Fibroblast of lung (primary cell): ENCODE results near the gene SLC25A51. TPM values are rescaled to one million over a fixed set of nuclear protein-coding genes. Genes with fewer than 3 reads are reported as not detected.

Source experiments
- DNase-seq, 2 donors: peaks; one replicate each; pipeline versions ENCODE4 v3.0.0 to v3.0.0-alpha.2; 2010; ENCODE audit warnings: low read depth in 2 of 2
- H2AFZ ChIP-seq: 2 replicates; pipeline ENCODE4 v1.5.1; 2012; ENCODE audit warnings: low read length, control low read depth, inconsistent platforms
- H3K27ac ChIP-seq: 2 replicates; pipeline ENCODE4 v1.5.1; 2011; ENCODE audit warnings: low read length, control low read depth; ENCODE audit not compliant: insufficient read depth
- H3K27me3 ChIP-seq: 2 replicates; pipeline ENCODE4 v1.5.1; 2011; ENCODE audit warnings: mild to moderate bottlenecking, low read length; ENCODE audit not compliant: control insufficient read depth, insufficient read depth
- H3K36me3 ChIP-seq: 2 replicates; pipeline ENCODE4 v1.5.1; 2011; ENCODE audit warnings: low read length; ENCODE audit not compliant: control insufficient read depth, insufficient read depth
- H3K4me1 ChIP-seq: 2 replicates; pipeline ENCODE4 v1.5.1; 2011; ENCODE audit warnings: low read length; ENCODE audit not compliant: control insufficient read depth, insufficient read depth; ENCODE audit errors: extremely low read depth
- H3K4me2 ChIP-seq: 2 replicates; pipeline ENCODE4 v1.5.1; 2011; ENCODE audit warnings: low read length, control low read depth; ENCODE audit not compliant: insufficient read depth; ENCODE audit errors: extremely low read depth
- H3K4me3 ChIP-seq, 4 experiments: fragments of 200-600 bp in 1 of 4; sonication (generic) in 1 of 4; replicated peaks in 1 of 4; 2 replicates each; pipeline ENCODE4 v1.5.1; 2011 to 2016; ENCODE audit warnings: low read length in 4 of 4, low read depth in 3 of 4, mild to moderate bottlenecking in 3 of 4, control low read depth in 2 of 4, inconsistent platforms in 1 of 4, mixed read lengths in 1 of 4; ENCODE audit not compliant: insufficient read depth in 1 of 4; ENCODE audit errors: control extremely low read depth in 1 of 4
- H3K79me2 ChIP-seq: 2 replicates; pipeline ENCODE4 v1.5.1; 2012; ENCODE audit warnings: mild to moderate bottlenecking, low read length, inconsistent platforms; ENCODE audit not compliant: control insufficient read depth, insufficient read depth
- H3K9ac ChIP-seq: 2 replicates; pipeline ENCODE4 v1.5.1; 2011; ENCODE audit warnings: mild to moderate bottlenecking, low read length, control low read depth; ENCODE audit not compliant: insufficient read depth
- H3K9me3 ChIP-seq: 2 replicates; pipeline ENCODE4 v1.5.1; 2012; ENCODE audit warnings: low read depth, low read length; ENCODE audit not compliant: control insufficient read depth, insufficient read depth
- H4K20me1 ChIP-seq: 2 replicates; pipeline ENCODE4 v1.5.1; 2011; ENCODE audit warnings: low read length; ENCODE audit not compliant: control insufficient read depth, insufficient read depth; ENCODE audit errors: extremely low read depth
- EZH2 ChIP-seq: IDR thresholded peaks from 2 replicates; pipeline ENCODE4 v1.5.1; 2012; ENCODE audit warnings: low read length, control low read depth, mild to moderate bottlenecking; ENCODE audit errors: missing control alignments
- polyA plus RNA-seq, 2 donors: library from polyadenylated mRNA; depleted of rRNA in 1 of 2; stranded (reverse) in 1 of 2; unstranded in 1 of 2; fragments of >200 nt; gene quantifications; 2 replicates each; pipeline ENCODE4 v1.2.1, GENCODE V29; 2011 to 2012; ENCODE audit warnings: missing spikeins in 1 of 2
- total RNA-seq: library from RNA; depleted of rRNA; stranded (reverse); fragments of >200 nt; gene quantifications from 2 replicates; pipeline ENCODE4 v1.2.1, GENCODE V29; 2014
- TF ChIP-seq, protein P1 (sequence below), 2 donors: IDR thresholded peaks in 1 of 2; conservative IDR thresholded peaks in 1 of 2; 1 replicate in 1 of 2; 2 replicates in 1 of 2; pipeline ENCODE4 v1.5.1; 2011 to 2012; ENCODE audit warnings: low read length in 2 of 2, control low read depth in 1 of 2, inconsistent platforms in 1 of 2, low read depth in 1 of 2, mild to moderate bottlenecking in 1 of 2

The SLC25A51 gene
- total and polyA plus RNA-seq, 2 donors (not counting 1 experiment from before 2014, with no cell fraction given) = 39.3 to 100 TPM

DNA sequence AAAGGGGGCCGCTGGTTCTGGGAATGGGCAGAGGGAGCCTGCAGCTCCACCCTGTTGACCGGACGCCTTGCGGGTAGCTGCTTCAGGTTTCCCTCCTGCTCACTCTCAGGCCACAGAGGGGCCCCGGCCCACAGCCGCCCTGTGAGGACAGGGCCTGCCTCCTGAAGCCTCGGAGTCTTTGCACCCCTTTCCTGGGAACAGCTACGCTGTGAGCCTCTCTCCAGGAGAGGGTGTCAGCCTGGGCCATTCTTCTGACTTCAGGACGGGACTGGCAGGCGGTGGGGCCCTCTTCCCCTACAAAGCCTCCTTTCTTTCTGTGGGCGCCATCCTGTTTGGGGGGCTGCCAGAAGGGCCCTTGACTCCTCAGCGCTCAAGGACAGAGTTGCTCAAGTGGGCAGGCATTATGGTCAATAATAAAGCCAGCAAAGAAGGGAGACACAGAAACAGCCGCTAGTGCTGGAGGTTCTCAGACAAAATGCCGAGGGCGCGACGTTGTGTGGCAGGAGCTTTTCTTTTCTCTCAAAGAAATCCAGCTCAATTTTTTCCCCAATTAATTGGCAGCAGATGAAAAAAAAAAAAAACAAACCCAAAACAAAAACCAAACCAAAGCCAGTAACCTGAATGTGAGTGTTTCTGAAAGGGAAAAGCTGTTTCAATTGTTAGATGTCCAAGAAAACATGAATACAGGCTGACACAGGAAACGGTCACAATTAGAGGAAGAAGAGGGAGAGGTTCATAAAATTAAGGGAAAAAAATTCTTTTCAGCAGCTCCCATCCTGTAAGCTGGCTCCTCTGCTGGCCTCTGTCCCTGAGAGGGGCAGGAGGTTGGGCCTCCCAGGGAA is 12.8 kb upstream of the SLC25A51 start:
- no peak for TF ChIP-seq EZH2
- TF ChIP-seq, protein P1, sequence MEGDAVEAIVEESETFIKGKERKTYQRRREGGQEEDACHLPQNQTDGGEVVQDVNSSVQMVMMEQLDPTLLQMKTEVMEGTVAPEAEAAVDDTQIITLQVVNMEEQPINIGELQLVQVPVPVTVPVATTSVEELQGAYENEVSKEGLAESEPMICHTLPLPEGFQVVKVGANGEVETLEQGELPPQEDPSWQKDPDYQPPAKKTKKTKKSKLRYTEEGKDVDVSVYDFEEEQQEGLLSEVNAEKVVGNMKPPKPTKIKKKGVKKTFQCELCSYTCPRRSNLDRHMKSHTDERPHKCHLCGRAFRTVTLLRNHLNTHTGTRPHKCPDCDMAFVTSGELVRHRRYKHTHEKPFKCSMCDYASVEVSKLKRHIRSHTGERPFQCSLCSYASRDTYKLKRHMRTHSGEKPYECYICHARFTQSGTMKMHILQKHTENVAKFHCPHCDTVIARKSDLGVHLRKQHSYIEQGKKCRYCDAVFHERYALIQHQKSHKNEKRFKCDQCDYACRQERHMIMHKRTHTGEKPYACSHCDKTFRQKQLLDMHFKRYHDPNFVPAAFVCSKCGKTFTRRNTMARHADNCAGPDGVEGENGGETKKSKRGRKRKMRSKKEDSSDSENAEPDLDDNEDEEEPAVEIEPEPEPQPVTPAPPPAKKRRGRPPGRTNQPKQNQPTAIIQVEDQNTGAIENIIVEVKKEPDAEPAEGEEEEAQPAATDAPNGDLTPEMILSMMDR (conservative IDR thresholded peaks at IDR 0.05 in 1 of 2, IDR thresholded peaks at IDR 0.05 in 1 of 2; ENCODE audit: low read depth in 1 of 2, low read length in 2 of 2) = peak in 1 of 2 donors; percentile 11
- no peak overlapping the region for H3K4me2 ChIP-seq

DNA sequence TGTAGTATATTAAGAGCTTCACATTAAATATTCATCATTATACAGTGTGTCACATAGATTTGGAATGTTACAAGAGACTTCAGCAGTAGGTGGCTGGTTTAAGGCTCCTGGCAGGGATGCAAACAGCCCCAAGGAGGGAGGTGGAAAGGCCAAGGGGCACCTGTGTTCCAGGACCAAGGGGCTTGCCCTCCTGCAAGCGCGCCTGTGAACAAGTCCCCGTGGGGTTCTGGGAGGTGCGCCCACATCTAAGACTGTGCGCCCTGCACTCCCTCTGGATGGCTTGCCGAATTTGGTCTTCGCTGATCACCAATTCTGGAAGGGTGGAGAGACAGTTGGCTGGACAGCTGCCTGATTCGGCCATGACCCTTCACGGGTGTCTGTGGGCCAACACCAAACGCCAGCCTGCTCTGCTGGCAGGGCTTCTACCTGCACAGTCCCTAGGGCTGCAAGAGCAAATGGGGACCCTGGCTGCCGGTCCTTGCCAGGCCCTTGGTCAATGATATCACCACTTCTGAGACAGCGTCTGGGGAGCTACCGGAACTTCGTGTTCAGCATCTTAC is 12.1 kb upstream of the SLC25A51 start:
- no peak for TF ChIP-seq EZH2
- TF ChIP-seq, protein P1 (conservative IDR thresholded peaks at IDR 0.05 in 1 of 2, IDR thresholded peaks at IDR 0.05 in 1 of 2; ENCODE audit: low read depth in 1 of 2, low read length in 2 of 2) = no peak
- no peaks in the 10 kb centered on the region for H4K20me1 ChIP-seq
- H3K27me3 ChIP-seq = no peaks in the 10 kb centered on the region
- H3K27ac ChIP-seq = no peak overlapping the region
- H3K4me1 ChIP-seq = peaks cover 4% of the 10 kb centered on the region
- H3K79me2 ChIP-seq = no peaks in the 10 kb centered on the region
- DNase-seq = no peak
- no peak overlapping the region for H2AFZ ChIP-seq
- H3K4me3 ChIP-seq = no peak overlapping the region
- no peak overlapping the region for H3K9ac ChIP-seq
- peaks cover 23% of the 10 kb centered on the region for H3K36me3 ChIP-seq
- H3K9me3 ChIP-seq = no peaks in the 10 kb centered on the region
- no peak overlapping the region for H3K4me2 ChIP-seq

More for the DNA sequence above, 12.8 kb upstream of the SLC25A51 start:
- Histone ChIP-seq H3K27ac (no peak overlapping the region), H3K4me3 (no peak overlapping the region), H3K36me3 (peaks cover 23% of the 10 kb centered on the region), H2AFZ (no peak overlapping the region), H3K9me3 (no peaks in the 10 kb centered on the region), H4K20me1 (no peaks in the 10 kb centered on the region), H3K9ac (no peak overlapping the region), H3K79me2 (no peaks in the 10 kb centered on the region), H3K27me3 (no peaks in the 10 kb centered on the region), H3K4me1 (peaks cover 4% of the 10 kb centered on the region)
- DNase-seq = peak in 1 of 2 donors; percentile 67

DNA sequence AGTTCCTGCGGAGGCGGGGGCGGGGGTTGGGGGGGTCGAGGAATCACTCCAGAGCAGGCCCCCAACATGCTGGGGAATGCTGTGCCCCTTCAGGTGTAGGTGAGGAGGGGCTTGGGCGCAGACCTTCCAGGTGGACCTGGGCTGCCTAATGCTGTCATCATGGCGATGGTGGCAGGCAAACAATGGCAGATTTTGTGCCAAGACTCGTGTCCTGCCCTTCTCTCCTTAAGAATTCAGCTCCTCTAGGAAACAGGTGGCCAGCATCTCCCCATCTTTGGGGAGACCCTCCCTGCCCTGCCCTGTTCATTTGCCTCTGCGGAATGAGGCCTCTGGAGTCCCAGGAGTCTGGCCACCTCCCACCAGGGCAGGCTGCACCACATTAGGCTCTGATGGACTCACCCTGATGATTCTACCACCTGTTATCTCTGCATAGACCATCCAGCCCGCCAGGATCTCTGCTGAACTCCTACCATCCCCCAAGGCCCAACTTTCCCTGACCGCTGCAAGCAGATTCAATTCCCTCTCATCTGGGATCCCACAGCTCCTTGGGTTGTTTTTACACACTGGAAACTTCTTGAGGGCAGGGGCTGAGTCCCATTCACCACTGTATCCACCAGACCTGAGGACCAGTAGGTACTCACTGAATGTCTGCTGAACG is 10.9 kb upstream of the SLC25A51 start:
- Histone ChIP-seq H3K27me3 (no peaks in the 10 kb centered on the region), H3K9me3 (no peaks in the 10 kb centered on the region), H2AFZ (no peak overlapping the region), H3K79me2 (no peaks in the 10 kb centered on the region), H3K4me3 (no peak overlapping the region), H3K4me2 (no peak overlapping the region), H3K4me1 (peaks cover 4% of the 10 kb centered on the region), H3K9ac (no peak overlapping the region), H3K36me3 (peaks cover 19% of the 10 kb centered on the region), H3K27ac (no peak overlapping the region), H4K20me1 (no peaks in the 10 kb centered on the region)
- TF ChIP-seq, protein P1 (conservative IDR thresholded peaks at IDR 0.05 in 1 of 2, IDR thresholded peaks at IDR 0.05 in 1 of 2; ENCODE audit: low read depth in 1 of 2, low read length in 2 of 2) = no peak
- no peak for TF ChIP-seq EZH2
- no peak for DNase-seq
